Testis (tissue), 3 donors: ENCODE data around the gene TAF1B. TPM values are rescaled to one million over a fixed set of nuclear protein-coding genes. Genes with fewer than 3 reads are reported as not detected.

Source experiments
- DNase-seq: peaks from one replicate; pipeline ENCODE4 v3.0.0-alpha.2; 2019
- H3K27ac ChIP-seq, 2 donors: fragments of 200-600 bp; sonication (generic); one replicate each; pipeline ENCODE4 v1.5.1; 2019
- H3K27me3 ChIP-seq: fragments of 200-600 bp; sonication (generic); one replicate; pipeline ENCODE4 v1.5.1; 2019
- H3K36me3 ChIP-seq: fragments of 200-600 bp; sonication (generic); one replicate; pipeline ENCODE4 v1.5.1; 2017; ENCODE audit warnings: low read depth; ENCODE audit errors: missing control alignments
- H3K4me1 ChIP-seq: fragments of 200-600 bp; sonication (generic); one replicate; pipeline ENCODE4 v1.5.1; 2019
- H3K4me3 ChIP-seq, 2 donors: fragments of 200-600 bp; sonication (generic); one replicate each; pipeline ENCODE4 v1.5.1; 2017 to 2019
- H3K9me3 ChIP-seq: fragments of 200-600 bp; sonication (generic); one replicate; pipeline ENCODE4 v1.5.1; 2017
- CTCF ChIP-seq, 3 experiments: fragments of 450-650 bp in 2 of 3; fragments of 200-600 bp in 1 of 3; sonication (generic) in 1 of 3; IDR thresholded peaks; one replicate each; pipeline ENCODE4 v1.5.1; 2016 to 2019; ENCODE audit warnings: antibody characterized with exemption in 3 of 3, mild to moderate bottlenecking in 2 of 3, moderate library complexity in 1 of 3
- POLR2A ChIP-seq: fragments of 450-650 bp; IDR thresholded peaks from one replicate; pipeline ENCODE4 v1.6.1; 2017; ENCODE audit warnings: antibody characterized with exemption, mild to moderate bottlenecking, moderate library complexity
- WGBS, 2 donors: methylation state at CpG; one replicate each; pipeline ENCODE4 v1.1.5; 2018; 5-methylcytosine and 5-hydroxymethylcytosine counted together
- intact Hi-C: fragments of 100-400 bp; cut with DNase I; formaldehyde crosslinking; loops from one replicate; pipeline ENCODE4 v1.15.1; 2023; ENCODE audit warnings: low total_unique reads
- polyA plus RNA-seq: library from polyadenylated mRNA; stranded (reverse); fragments of 350-450 nt; fragmentation: Illumina TruSeq; extraction: RNeasy Lipid Tissue Mini Kit (QIAGEN cat#74804); gene quantifications from one replicate; pipeline ENCODE4 v1.2.3, GENCODE V29; 2014; ENCODE audit warnings: low read depth, low replicate concordance; ENCODE audit not compliant: insufficient read depth
- total RNA-seq, 2 donors: library from RNA; depleted of rRNA; stranded (reverse); fragments of >200 nt; gene quantifications; one replicate each; pipeline ENCODE4 v1.2.3, GENCODE V29; 2016

TAF1B gene
- total and polyA plus RNA-seq, 3 donors from 2014 or later: 13.3 to 22.0 (median 22.0) TPM

- Histone ChIP-seq H3K9me3 (no peaks in the 10 kb centered on the region), H3K27me3 (no peaks in the 10 kb centered on the region), H3K4me3 (no peak overlapping the region), H3K36me3 (no peaks in the 10 kb centered on the region), H3K4me1 (no peaks in the 10 kb centered on the region), H3K27ac (no peak overlapping the region)
- WGBS, 2 donors: 82 to 84% methylated on average over 1 of the region's 1 CpG
- intact Hi-C loops: no loop called here
- DNase-seq: no peak
- TF ChIP-seq POLR2A (no peak), CTCF (IDR thresholded peaks at IDR 0.05) (no peak)
Observed at GRCh38 chr2:9908639-9909038, 65.4 kb downstream of the TAF1B start.

- Histone ChIP-seq H3K4me3 (no peak overlapping the region), H3K4me1 (no peaks in the 10 kb centered on the region), H3K27me3 (no peaks in the 10 kb centered on the region), H3K9me3 (no peaks in the 10 kb centered on the region), H3K36me3 (no peaks in the 10 kb centered on the region), H3K27ac (no peak overlapping the region)
- DNase-seq: no peak
- intact Hi-C loops: no loop called here
- 67 to 79% methylated on average over 2 of the region's 2 CpGs for WGBS, 2 donors
- no peak for TF ChIP-seq POLR2A
- TF ChIP-seq CTCF (IDR thresholded peaks at IDR 0.05): no peak
Observed at GRCh38 chr2:9909106-9909505, 65.8 kb downstream of the TAF1B start.

GRCh38 chr2:9910699-9911098, 67.4 kb downstream of the TAF1B start:
- intact Hi-C loops: no loop called here
- no peak for DNase-seq

GRCh38 chr2:9912468-9912867, 69.2 kb downstream of the TAF1B start:
- no peak overlapping the region for H3K4me3 ChIP-seq
- H3K27ac ChIP-seq: no peak overlapping the region
- WGBS, 2 donors: 92 to 93% methylated on average over 4 of the region's 4 CpGs
- no peaks in the 10 kb centered on the region for H3K4me1 ChIP-seq
- H3K27me3 ChIP-seq: no peaks in the 10 kb centered on the region
- no peaks in the 10 kb centered on the region for H3K9me3 ChIP-seq
- DNase-seq: no peak
- intact Hi-C loops: no loop called here
- H3K36me3 ChIP-seq: no peaks in the 10 kb centered on the region
- TF ChIP-seq CTCF (IDR thresholded peaks at IDR 0.05) (no peak), POLR2A (no peak)

More at GRCh38 chr2:9910699-9911098, 67.4 kb downstream of the TAF1B start:
- no peaks in the 10 kb centered on the region for H3K4me1 ChIP-seq
- H3K36me3 ChIP-seq: no peaks in the 10 kb centered on the region
- no peak overlapping the region for H3K4me3 ChIP-seq
- 85 to 90% methylated on average over 4 of the region's 4 CpGs for WGBS, 2 donors
- TF ChIP-seq POLR2A: no peak
- no peak for TF ChIP-seq CTCF (IDR thresholded peaks at IDR 0.05)
- H3K27me3 ChIP-seq: no peaks in the 10 kb centered on the region
- no peaks in the 10 kb centered on the region for H3K9me3 ChIP-seq
- no peak overlapping the region for H3K27ac ChIP-seq

GRCh38 chr2:9914384-9915065, 71.3 kb downstream of the TAF1B start:
- intact Hi-C loops: no loop called here
- WGBS, 2 donors: 92 to 93% methylated on average over 9 of the region's 9 CpGs

More at GRCh38 chr2:9914384-9915065, 71.3 kb downstream of the TAF1B start:
- H3K36me3 ChIP-seq: no peaks in the 10 kb centered on the region
- no peaks in the 10 kb centered on the region for H3K4me1 ChIP-seq
- H3K4me3 ChIP-seq: no peak overlapping the region
- no peak for DNase-seq
- H3K9me3 ChIP-seq: no peaks in the 10 kb centered on the region
- H3K27ac ChIP-seq: no peak overlapping the region
- H3K27me3 ChIP-seq: no peaks in the 10 kb centered on the region
- TF ChIP-seq CTCF (IDR thresholded peaks at IDR 0.05) (no peak), POLR2A (no peak)
